UCSD-AML1 (cell line): ENCODE measurements around the gene H2BK1.

Source experiments
- DNase-seq: peaks from one replicate; lab custom pipeline; 2025; ENCODE audit not compliant: unreplicated experiment; lab: John Stamatoyannopoulos, UW

Gene H2BK1

DNA sequence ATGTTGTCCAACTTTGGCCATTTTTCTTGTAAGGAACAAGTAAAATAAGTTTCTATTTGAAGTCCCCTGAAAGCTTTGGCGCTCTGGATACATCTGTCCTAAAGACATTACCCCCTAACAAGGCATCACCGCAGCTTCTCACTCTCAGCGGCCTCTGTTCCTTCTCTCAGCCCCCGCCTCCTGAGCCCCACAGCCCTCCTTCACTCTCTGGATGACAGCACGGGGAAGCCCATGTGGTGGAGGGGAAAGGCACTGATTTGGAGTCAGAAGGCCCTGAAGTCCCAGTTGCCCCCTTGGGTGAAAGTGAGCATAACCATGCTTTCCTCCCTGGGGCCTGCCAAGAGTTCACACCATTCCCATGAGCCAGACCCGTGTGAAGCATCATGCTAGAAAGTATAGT is 4.6 kb downstream of the H2BK1 start:
- DNase-seq: no peak

GRCh38 chr7:151204383-151205032 is 5.8 kb downstream of the H2BK1 start:
- no peak for DNase-seq

DNA sequence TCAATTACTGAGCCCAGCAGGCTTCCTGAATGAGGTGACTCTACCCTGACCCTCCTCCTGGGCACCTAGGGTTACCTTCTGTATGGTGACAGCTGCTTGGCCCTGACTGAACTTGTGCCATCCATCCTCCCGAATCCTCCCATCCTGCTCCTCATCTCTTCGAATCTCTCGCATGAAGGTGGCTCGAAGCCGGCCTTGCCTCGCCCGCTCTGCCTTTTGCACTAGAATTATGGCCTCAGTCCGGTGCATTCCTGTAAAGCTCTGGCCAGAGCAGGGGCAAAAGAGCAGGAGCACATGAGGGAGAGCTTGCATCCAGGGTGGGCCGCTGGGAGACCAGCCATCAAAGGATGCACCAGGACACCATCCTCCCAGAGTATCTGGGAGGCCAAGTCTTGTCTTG is 7.5 kb downstream of the H2BK1 start:
- no peak for DNase-seq

DNA sequence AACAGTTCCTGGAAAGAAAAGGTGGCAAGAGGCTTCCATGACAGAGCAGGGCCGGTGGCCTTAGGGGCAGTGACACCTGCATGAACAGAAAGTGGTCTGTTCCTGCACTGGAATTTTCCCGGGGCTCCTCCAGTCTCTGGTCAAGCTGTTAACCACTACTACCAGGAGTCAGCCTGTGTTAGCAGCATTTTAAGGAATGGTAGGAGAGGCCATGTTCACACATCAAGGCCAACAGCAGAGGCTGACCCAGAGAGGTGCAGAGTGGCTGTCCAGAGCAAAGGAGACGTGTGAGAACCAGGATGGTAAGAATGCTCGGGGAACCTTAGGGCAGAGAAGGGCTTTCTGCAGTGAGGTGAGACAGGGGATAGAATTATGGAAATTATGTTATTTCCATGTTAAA is 8.5 kb downstream of the H2BK1 start:
- no peak for DNase-seq

DNA sequence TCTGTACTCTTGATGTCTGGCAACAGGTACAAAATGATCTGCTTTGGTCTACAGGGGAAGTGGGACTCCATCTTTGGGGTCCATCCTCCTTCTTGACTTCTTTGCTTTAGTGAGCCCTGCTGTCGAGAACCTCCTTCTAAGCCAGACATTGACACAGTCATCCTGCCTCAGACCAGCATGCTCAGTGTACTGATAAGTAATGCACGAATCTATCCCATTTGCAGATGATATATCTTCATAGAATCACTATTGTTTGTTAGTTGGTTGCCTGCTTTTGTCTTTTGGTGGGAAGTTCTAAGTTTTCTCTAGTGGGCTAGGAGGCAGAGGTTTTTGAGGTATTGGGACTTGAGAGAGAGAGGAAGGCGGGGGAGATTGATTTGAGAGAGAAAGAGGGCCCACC is 8.9 kb downstream of the H2BK1 start:
- DNase-seq: no peak

GRCh38 chr7:151198945-151199848 is 11.1 kb downstream of the H2BK1 start:
- DNase-seq: no peak

DNA sequence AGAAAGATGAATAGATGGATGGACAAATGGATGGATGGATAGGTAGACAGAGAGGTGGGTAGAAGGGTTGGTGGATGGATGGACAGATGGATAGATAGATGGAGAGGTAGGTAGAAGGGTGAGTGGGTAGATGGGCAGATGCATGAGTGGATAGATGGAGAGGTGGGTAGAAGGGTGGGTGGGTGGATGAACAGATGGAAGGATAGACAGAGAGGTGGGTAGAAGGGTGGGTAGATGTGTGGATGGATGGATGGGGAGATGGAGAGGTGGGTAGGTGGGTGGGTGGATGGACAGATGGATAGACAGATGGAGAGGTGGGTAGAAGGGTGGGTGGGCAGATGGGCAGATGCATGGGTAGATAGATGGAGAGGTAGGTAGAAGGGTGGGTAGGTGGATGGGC is 12.4 kb downstream of the H2BK1 start:
- DNase-seq: no peak

- no peak for DNase-seq
These were observed 14.5 kb downstream of the H2BK1 start for GRCh38 chr7:151195616-151196450.

DNA sequence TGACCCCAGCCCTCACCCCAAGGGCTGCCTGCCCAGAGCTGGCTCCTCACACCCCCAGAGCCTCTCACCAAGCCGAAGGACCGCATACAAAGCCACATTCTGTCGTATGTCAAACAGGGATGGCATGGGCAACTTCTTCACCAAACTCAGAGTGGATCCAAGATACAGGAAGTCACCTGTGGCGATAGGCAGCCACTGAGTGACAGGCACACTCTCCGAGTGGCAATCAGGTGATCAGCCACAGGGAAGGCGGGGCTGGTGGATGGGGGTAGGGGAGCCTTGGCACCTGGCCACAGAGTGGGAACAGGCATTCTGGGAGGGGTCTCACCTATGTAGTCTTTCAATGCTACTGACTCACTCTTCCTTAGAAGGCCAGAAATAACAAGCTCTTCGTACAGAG is 16.1 kb downstream of the H2BK1 start:
- DNase-seq: no peak

DNA sequence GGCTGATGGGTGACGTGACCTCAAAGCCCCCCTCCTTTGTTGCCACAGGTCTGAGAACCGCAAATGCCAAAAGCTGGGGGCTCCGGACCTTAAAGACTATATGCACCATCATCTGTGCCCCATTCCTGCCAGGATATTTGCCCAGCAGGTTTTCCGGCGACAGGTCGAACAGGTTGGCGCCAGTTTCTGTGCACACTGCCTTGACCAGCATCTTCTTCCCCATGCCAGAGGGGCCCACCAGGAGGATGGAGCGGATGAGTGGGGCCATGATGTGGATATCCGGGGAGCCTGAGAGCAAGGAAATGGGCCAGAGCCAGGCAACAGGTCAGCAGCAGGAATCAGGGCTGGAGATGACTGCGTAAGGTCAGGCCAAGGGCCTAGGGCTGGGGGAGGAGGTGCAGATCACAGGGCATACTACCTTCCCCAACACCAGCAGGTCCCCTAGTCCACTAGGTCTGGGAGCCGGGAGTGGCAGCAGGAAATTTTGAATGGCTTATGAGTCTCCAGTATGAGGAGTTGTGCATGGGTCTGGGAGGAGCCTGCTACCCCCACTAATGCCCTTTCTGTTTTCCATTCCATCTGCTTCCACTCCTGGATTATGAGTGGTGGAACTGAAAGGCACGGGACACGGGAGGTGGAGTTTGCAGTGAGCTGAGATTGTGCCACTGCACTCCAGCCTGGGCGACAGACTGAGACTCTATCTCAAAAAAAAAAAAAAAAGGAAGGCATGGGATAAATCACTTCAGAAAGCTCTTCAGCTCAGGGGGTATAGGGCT is 16.9 kb downstream of the H2BK1 start:
- no peak for DNase-seq

- DNase-seq: no peak
These were observed 18.2 kb downstream of the H2BK1 start for GRCh38 chr7:151192002-151192539.

- no peak for DNase-seq
These were observed 18.7 kb downstream of the H2BK1 start for GRCh38 chr7:151191544-151191943.

GRCh38 chr7:151189038-151189437 is 21.2 kb downstream of the H2BK1 start:
- DNase-seq: no peak

DNA sequence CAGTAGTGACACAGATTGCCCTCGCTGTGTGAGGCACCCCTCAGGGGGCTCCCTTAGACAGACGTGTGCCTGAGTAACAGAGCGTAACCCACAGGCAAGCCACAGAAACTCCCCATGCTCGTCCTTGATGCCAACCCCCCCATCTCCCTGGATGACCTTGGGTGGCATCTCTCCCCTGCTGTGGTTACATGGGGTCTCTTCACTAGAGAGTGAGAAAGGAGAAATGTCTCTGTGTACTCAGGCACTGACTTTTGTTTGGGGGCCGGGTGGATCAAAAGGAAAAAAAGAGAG is 22.1 kb downstream of the H2BK1 start:
- DNase-seq: no peak

- no peak for DNase-seq
These were observed 22.7 kb downstream of the H2BK1 start for GRCh38 chr7:151187409-151188251.

DNA sequence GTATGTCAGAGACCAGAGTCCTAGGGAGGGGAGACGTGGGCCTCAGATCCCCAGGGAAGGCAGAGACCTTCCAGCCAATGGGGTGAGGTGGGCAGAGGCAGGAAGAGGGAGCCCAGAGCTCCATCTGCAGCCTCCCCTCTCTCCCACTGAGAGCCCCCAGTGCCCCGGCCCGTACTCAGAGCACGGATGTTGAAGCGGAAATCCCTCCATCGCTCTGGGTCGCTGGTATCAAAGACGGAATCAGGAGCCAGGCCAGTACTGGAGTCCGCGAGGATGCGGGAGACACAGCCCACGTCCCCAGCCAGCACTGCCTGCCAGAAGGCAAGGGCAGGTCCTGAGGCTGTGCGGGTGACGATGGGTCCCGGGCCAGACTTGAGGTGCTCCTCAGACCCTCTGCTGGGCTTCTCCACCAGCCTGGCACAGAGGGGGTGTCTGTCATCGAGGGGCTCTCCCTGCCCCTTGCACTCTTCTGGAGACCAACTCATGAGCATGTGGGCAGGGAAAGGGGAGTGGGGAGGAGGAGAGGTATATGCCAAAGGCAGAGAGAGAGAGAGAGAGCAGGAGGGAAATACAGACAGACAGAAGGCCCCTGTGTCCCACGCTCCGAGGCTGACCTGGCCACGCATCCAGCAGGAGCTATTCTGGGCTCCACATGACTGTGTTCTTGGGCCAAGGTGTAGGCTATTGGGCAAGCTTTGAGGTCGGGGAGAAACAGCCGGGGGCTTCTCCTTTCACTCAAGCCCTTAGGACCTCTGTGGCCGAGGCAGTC is 23.5 kb downstream of the H2BK1 start, which contains the start of gene ASB10:
ASB10 (minus strand) TSS at position 611 of the 769 bp plus-strand sequence; CDS start at position 491, 120 bp downstream.
- no peak for DNase-seq

- DNase-seq: no peak
These were observed 24.3 kb downstream of the H2BK1 start for GRCh38 chr7:151185762-151186639.

GRCh38 chr7:151181011-151181431 is 29.3 kb downstream of the H2BK1 start:
- DNase-seq: no peak
